Vagina (tissue), 2 donors: ENCODE results near the gene HSPB6.

Source experiments
- CTCF ChIP-seq, 3 experiments: fragments of 450-650 bp in 2 of 3; fragments of 200-600 bp in 1 of 3; sonication (generic) in 1 of 3; IDR thresholded peaks; one replicate each; pipeline ENCODE4 v1.5.1; 2017 to 2019; ENCODE audit warnings: antibody characterized with exemption in 3 of 3, mild to moderate bottlenecking in 2 of 3, moderate library complexity in 2 of 3
- POLR2AphosphoS5 ChIP-seq, 2 donors: sonication (generic); formaldehyde crosslinking; IDR thresholded peaks; one replicate each; pipeline ENCODE4 v1.9.0; 2017; ENCODE audit warnings: antibody characterized with exemption in 2 of 2, mild to moderate bottlenecking in 2 of 2, low read depth in 1 of 2; ENCODE audit not compliant: insufficient read depth in 1 of 2

- TF ChIP-seq POLR2AphosphoS5 (IDR thresholded peaks at IDR 0.05; ENCODE audit: insufficient read depth in 1 of 2, low read depth in 1 of 2) (no peak), CTCF (IDR thresholded peaks at IDR 0.05) (no peak)
Observed at GRCh38 chr19:35768082-35768421, 11.2 kb upstream of the HSPB6 start.
